Astrocyte (in vitro differentiated cells and primary cell): ENCODE results near the gene BRI3.

Experiments used
- CTCF ChIP-seq: IDR thresholded peaks from 2 replicates; pipeline ENCODE4 v1.5.1; 2011; ENCODE audit warnings: low read depth, mild to moderate bottlenecking, inconsistent platforms, low read length, moderate library complexity; ENCODE audit not compliant: insufficient read depth
- EZH2 ChIP-seq: IDR thresholded peaks from 2 replicates; pipeline ENCODE4 v1.6.1; 2012; ENCODE audit warnings: mild to moderate bottlenecking, low read length, inconsistent platforms; ENCODE audit not compliant: insufficient read depth

- TF ChIP-seq CTCF (no peak), EZH2 (no peak)
Measured at GRCh38 chr7:98236355-98237185, 44.9 kb upstream of the BRI3 start.
